Fibroblast of skin of right quadriceps (primary cell): ENCODE data around the gene NSMF.
A peak's percentile ranks its signal among the peaks of the same experiment; 100 is the strongest.
"Not testable (repeated sequence)": the region's sequence is repeated elsewhere in the genome, so short reads cannot be mapped to it uniquely, and the experiment has no call there.

Experiments
- DNase-seq: peaks from one replicate; pipeline ENCODE4 v3.0.0-alpha.2; 2013

Gene NSMF

DNA sequence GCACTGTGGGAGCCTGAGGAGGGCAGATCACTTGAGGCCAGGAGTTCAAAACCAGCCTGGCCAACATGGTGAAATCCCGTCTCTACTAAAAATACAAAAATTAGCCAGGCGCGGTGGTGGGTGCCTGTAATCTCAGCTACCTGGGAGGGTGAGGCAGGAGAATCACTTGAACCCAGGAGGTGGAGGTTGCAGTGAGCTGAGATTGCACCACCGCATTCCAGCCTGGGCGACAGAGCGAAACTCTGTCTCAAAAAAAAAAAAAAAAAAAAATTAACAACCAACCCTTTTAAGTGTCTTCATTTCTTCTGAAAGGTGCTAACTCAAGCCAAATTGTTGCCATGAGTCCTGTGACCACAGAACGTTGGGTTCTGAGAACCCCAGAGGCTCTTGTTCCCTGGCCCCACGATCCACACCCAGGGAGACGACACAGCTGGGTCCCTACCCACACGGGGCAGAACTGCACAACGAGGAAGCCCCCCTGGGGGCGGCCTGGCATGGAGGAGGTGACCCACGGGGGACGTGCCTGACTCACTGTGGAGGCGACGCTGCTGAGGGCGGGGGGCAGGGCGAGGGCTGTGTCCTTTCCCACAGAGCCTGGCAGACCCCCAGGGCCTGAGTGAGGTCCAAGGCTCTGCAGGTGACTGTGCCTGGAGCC is 48.8 kb downstream of the NSMF start:
- DNase-seq = not testable (repeated sequence)

DNA sequence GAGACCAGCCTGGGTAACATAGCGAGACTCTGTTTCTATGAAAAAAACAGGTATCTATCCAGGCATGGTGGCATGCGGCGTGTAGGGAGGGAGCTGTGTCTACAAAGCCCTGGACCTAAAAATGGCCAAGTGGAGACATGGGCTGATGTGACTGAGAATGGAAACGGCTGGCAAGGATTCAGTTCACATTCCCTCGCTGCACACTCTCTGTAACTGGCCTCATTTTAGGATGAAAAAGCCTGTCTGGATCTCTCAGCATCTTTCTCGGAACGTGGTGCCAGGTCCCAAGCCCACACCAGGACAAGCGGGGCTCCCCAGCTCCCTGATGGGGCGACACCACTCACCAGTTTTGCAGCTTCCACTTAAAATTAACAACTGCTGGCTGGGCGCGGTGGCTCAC is 49.6 kb downstream of the NSMF start:
- DNase-seq = no peak

DNA sequence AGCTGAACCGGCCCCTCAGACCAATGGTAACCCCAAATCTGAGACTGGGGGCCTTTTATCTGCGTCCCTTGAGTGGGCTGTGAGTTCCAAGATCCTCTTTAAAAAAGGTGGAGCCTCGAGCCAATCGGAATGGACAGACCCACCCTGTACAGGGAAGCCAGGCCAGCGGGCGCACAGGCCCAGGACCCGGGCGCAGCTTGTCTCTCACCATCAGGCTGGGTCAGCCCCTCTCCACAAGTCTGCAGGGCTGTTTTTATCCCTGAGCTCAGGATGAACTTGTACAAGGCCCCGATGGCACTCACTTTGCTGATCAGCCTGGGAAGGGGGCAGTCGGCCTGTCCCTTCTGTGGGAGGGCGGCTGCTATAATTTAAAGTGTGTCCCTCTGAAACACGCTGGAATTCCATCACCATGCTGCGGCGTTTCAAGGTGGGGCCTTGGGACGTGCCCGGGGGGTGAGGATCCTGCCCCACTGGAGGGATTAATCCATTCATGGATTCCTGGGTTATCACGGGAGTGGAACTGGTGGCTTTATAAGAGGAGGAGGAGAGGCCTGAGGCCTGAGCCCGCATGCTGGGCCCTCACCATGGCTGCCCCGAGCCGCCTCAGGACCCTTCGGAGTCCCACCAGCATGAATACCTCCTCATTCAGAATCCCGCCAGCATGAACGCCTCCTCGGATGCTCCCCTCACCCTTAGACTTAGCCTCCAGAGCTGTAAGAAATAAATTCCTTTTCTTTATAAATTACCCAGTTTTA is 50.3 kb downstream of the NSMF start:
- DNase-seq = no peak

DNA sequence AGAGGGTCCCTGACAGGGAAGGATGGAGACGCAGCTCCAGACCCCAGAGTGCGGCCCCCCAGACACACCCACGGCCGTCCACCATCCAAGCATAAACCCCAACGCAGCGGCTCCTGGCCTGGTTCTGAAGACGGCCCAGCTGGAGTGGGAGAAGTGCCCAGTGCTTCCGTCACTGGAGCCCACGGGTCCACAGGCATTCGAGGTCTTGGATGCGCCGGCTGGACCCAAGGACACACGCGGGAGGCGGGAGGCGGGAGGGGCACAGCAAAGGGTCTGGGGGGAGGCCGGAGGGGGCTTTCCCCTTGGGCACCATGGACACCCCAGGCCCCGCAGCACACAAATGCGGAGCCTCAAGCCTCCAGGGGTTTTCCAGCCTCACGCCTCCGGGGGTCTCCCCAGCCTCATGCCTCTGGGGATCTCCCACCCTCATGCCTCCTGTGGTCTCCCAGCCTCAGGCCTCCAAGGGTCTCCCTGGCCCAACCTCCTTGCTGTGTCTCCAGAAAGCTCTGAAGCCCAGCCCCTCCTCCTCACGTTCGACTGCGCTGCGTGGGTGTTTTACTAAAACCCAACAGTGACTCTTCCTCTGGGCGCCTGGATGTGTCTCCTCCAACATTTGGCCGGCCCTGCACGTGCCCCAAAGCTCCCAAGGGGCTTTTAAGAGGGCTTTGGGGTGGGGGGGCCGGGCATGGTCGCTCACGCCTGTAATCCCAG is 51.4 kb downstream of the NSMF start:
- no peak for DNase-seq

DNA sequence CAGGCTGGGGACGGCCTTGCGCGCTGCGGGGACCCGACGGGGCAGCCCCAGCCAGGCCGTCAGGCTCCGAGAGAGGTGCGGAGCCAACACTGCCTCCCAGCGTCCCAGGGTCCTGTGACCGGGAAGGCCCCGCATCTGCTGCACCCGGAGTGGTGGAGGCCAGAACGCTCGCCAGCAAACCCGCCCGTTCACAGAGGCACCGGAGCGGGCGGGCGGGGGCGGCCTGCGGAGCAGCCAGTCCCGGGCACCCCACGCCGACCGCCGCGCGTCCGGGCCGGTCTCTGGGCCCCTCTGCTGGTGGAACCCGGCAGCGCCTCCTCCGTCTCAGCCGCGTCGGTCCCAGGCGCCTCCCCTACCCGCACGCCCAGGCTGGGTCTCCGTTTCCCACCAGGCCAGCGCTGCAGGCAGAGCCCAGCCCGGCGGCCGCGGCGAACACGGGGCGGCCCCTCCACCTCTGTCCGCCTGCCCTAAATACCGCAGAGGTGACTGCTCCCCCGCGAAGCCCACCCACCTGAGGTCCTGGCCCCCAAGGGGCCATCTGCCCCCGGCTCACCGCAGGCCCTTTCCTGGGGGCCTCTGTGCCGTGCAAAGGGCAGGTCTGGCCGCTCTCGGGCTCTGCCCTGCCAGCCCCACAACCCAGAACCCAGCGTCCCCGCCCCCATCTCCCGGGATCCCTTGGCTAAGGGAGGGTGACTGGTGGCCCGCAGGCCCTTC is 52.1 kb downstream of the NSMF start:
- peak; percentile 49 for DNase-seq

DNA sequence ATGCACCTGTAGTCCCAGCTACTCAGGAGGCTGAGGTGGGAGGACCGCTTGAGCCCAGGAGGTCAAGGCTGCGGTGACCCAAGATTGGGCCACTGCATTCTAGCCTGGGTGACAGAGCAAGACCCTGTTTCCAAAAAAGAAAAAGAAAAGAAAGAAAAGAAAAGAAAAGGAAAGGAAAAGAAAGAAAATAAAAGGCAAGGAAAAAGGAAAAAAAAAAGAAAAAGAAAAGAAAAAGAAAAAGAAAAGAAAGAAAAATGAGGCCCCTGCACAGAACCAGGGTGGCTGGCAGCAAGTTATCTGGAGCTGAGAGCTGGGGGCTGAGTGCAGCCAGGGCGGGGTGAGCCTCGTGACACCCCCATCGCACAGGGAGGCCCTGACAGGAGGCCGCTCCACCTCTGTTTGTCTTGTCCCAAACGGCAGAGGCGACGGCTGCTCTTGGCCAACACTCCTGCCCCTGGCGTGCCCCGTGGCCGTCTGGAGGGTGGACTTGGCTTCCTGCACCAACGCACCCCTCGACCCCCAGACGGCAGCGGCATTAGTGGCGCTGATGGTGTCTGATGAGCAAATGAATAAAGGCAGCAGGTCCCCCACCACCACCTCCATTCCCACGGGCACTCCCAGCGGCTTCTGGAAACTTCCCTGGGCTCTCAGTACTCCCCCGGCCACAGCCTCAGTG is 52.9 kb downstream of the NSMF start:
- DNase-seq = no peak

DNA sequence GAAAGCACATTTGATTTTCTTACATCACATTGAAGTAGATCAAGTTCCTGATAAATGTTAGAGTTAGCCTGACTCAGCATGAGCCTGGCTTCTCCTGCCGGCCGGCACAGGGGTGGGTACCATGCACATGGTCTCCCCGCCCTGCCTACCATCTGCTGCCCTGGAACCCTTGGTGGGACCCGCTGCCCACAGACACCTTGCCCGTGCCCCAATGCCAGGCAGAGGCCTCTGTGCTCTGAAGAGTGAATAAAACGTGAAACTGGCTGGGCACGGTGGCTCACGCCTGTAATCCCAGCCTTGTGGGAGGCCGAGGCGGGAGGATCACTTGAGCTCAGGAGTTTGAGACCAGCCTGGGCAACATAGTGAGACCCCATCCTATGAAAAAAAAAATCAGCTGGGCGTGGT is 53.5 kb downstream of the NSMF start:
- no peak for DNase-seq

DNA sequence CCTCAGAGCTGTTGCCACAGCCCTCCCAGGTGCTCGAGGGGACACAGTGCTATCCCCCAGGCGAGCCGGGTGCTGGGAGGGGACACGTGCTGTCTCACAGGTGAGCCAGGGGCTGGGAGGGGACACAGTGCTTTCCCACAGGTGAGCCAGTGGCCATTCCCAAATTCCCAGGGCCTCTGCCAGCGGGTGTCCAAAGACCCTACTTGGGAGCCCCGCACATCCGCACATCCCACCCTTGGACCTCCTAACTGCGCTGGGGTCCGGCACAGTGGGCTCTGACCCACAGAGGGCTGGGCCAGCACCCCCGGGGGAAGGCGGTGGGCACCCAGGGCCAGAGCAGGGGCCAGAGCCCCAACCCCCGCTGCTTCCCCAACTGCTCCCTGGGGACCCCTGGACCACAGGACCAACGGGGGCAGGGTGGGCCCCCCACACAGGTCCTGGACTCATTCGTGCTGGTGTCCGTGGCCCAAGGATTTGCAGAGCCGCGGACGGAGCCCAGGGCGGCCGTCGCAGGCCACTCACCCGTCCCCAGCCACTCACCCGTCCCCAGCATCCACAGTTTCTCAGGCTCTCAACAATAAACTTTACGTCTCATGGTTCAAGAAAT is 54.1 kb downstream of the NSMF start:
- no peak for DNase-seq

DNA sequence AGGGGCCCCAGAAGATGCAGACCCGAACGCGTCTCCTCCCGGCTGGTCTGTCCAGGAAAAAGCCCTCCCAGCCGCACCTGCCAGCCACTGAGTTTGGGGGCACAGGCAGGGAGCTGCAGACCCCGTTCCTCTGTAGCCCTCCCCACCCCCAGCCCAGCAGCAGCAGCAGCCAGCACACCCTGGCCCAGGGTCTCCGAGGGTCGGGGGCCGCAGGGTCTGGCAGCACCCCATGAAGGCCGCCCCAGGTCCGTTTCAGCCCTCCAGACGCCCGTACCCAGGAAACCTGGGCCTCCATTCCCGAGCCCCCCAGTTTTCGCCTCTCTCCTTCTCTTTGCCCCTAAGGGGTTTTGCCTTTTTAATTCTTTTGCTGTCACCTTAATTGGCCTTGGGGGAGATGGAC is 55.9 kb downstream of the NSMF start:
- no peak for DNase-seq

DNA sequence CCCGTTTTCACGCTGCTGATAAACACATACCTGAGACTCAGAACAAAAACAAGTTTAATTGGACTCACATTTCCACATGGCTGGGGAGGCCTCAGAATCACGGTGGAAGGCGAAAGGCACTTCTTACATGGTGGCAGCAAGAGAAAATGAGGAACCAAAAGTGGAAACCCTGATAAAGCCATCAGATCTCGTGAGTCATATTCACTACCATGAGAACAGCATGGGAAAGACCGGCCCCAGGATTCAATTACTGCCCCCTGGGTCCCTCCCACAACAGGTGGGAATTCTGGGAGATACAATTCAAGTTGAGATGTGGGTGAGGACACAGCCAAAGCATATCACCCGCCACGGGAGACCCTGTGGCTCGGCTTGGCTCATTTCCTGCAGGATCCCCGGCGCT is 56.4 kb downstream of the NSMF start:
- no peak for DNase-seq

DNA sequence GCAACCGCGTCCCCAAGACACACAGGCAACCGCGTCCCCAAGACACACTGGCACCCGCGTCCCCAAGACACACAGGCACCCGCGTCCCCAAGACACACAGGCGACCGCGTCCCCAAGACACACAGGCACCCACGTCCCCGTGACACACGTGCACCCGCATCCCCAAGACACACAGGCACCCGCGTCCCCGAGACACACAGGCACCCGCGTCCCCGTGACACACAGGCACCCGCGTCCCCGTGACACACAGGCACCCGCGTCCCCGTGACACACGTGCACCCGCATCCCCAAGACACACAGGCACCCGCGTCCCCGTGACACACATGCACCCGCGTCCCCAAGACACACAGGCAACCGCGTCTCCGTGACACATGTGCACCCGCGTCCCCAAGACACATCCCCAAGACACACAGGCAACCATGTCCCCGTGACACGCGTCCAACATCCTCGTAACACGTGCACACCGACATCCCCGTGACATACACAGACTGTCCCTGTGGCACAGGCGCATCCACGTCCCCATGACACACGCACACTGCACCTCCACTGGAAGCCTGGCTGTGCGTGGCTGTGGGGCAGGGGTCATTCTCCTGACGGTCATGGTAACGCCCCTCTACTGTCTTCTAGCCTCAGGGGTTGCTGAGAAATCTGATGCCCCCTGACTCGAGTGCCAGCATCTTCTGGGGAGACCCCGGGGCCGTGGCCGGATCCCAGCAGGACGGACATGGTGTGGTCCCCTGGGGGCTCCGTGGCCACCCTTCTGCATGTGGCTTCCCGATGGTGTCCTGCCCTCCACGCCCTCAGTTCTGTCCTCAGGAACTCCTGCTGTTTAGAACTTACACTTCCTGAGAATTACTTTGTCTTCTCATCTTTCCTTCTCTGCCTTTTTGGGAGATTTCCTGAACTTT is 60.3 kb downstream of the NSMF start:
- no peak for DNase-seq

DNA sequence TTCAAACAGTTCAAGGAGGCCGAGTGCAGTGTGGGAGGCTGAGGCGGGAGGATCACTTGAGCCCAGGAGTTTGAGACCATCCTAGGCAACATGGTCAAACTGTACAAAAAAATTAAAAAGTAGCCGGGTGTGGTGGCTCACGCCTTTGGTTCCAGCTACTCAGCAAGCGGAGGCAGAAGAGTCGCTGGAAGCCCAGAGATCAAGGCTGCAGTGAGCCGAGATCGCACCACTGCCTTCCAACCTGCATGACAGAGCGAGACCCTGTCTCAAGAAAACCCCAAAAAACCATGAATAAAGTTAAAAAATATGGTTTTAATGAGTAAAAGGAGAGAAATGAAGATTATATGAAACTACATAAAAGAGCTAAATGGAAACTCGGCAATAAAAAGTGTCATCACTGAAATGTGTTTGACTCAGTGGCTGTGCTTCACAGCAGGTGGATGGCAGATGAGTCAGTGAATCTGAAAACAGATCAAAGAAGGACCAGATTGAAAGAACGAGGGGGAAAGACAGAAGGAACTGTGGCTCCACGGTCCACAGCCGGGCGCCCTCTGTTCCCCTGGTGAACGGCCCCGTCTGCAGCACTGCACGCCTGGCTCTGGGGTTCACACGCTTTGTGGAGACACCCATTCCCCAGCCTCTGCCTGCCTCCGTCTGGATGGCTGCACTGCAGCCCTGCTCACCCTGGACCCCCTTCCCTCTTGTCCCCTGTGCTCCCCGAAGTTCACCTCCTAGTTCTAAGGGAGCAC is 61.3 kb downstream of the NSMF start:
- DNase-seq = no peak
